GM12864 (cell line): ENCODE measurements around the gene ITGB4.

Experiments used
- DNase-seq: peaks from one replicate; pipeline ENCODE4 v3.0.0-alpha.2; 2011; ENCODE audit warnings: low read depth
- H3K4me3 ChIP-seq: 2 replicates; pipeline ENCODE4 v1.5.1; 2011; ENCODE audit warnings: mild to moderate bottlenecking, low read depth, low read length, control low read depth
- TF ChIP-seq, protein P1 (sequence below): IDR thresholded peaks from 2 replicates; pipeline ENCODE4 v1.5.1; 2011; ENCODE audit warnings: low read depth, mild to moderate bottlenecking, moderate library complexity, low read length, control low read depth, inconsistent platforms; ENCODE audit errors: missing control alignments

ITGB4 gene

DNA sequence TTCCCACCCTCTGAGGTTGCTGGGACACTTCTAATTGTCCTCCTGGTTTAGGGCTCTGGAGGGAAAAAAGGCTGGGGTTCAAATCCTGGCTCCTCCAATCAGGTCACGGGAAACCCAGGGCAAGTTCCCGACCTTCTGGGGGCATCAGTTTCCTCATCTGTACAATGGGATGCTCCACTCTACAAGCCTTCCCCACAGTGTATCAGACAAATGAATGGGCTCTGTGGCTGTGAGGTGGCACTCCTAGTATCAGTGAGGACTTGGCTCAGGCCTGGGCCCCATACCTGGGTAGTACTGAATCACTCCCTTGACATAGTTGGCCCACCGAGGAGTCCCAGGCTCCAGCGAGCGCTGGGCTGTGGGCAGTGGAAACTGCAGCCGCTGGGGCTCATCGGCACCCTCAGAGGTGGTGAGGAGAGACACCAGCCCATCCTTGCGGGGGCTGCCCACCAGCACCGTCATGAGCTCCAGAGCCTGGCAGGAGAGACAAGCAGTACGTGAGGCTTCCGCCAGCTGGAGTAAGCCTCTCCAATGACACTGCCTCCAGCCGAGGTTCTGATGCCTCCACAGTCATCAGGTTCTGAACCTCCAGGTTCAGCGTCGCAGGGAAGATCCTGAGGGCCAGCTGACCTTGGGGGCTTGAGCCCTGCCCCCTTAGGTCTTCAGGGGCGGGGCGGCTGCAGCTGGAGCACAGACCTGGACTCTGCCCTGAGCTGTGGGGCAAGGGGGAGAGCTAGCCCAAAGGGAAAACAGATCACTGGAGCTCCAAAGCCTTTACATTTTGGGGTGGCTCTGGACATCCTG lies 42.6 kb downstream of the ITGB4 start:
- no peak for DNase-seq
- TF ChIP-seq, protein P1, sequence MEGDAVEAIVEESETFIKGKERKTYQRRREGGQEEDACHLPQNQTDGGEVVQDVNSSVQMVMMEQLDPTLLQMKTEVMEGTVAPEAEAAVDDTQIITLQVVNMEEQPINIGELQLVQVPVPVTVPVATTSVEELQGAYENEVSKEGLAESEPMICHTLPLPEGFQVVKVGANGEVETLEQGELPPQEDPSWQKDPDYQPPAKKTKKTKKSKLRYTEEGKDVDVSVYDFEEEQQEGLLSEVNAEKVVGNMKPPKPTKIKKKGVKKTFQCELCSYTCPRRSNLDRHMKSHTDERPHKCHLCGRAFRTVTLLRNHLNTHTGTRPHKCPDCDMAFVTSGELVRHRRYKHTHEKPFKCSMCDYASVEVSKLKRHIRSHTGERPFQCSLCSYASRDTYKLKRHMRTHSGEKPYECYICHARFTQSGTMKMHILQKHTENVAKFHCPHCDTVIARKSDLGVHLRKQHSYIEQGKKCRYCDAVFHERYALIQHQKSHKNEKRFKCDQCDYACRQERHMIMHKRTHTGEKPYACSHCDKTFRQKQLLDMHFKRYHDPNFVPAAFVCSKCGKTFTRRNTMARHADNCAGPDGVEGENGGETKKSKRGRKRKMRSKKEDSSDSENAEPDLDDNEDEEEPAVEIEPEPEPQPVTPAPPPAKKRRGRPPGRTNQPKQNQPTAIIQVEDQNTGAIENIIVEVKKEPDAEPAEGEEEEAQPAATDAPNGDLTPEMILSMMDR = no peak
- H3K4me3 ChIP-seq = peak overlapping the region; percentile 85

- TF ChIP-seq, protein P1 = no peak
- H3K4me3 ChIP-seq = peak overlapping the region; percentile 85
- DNase-seq = no peak
These were observed 43.1 kb downstream of the ITGB4 start for GRCh38 chr17:75764417-75764710.

DNA sequence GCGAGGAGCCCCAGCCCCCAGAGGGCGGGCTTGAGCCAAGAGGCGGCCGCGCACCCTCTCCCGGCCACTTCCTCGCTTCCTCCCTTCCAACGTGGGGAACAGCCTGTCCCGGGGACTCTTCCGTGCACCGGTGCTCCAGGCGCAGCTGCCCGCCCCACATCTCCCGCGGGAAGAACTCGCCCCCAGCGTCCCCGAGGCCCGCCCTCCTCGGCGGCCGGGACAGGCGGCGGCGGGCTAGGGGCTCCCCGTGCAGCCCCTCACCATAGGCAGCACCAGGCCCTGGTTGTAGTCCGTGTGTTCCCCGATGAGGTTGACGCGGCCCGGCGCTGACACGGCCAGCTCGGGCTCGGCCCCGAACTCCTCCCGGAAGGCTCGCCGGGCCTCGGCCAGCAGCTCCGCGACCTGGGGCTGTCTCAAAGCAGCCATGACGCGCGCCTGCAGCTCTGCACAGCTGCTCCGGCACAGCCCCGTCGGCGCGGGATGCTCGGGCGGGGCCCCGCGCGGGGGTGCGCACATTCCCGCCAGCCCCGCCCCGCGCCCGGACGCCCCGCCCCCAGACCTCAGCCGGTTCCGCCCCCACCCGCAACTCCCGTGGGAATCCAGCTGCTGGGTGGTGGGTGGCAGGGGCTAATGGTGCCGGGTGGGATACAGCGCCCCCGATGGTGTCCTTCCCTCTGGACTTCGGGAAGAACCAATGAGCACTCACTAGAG lies 43.6 kb downstream of the ITGB4 start, which contains the start of gene GALK1:
Gene GALK1, minus strand, starts transcription at position 482 of the 711 bp plus-strand sequence. Its CDS starts 56 bp downstream, at position 426.
- TF ChIP-seq, protein P1 = peak; percentile 71
- peak within 1 kb of the TSS; percentile 85 for H3K4me3 ChIP-seq
- no peak for DNase-seq

DNA sequence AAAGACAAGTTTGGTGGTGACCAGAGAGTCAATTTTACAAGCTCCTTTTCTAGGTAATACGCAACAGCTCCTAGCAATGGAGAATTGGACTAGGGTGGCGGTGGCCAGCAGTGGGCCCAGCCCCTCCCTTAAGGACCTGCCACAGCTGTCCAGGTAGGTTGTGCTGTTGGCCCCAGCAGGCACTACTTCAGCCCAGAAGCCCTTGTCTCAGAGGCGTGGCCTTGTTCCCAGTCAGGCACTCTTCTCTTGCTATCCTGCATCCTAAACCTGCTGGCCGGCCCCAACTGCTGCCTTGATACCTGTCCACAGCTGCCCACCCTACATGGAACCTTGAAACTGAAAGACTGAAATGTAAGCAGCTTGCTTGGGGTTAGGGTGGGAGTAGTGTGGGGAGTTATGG lies 44.7 kb downstream of the ITGB4 start:
- DNase-seq = no peak
- no peak overlapping the region for H3K4me3 ChIP-seq

GRCh38 chr17:75767881-75768280 lies 46.6 kb downstream of the ITGB4 start:
- DNase-seq = no peak
- TF ChIP-seq, protein P1 = no peak

More for the DNA sequence above, 44.7 kb downstream of the ITGB4 start:
- TF ChIP-seq, protein P1 = no peak

GRCh38 chr17:75769536-75769935 lies 48.3 kb downstream of the ITGB4 start:
- TF ChIP-seq, protein P1 = no peak
- H3K4me3 ChIP-seq = no peak overlapping the region
- no peak for DNase-seq

More at GRCh38 chr17:75767881-75768280, 46.6 kb downstream of the ITGB4 start:
- no peak overlapping the region for H3K4me3 ChIP-seq
